Occipital lobe (tissue), 2 donors: ENCODE measurements around the gene SLIT1. TPM values are rescaled to one million over a fixed set of nuclear protein-coding genes. Genes with fewer than 3 reads are reported as not detected.

Experiments
- DNase-seq: peaks from one replicate; lab custom pipeline; 2025; lab: John Stamatoyannopoulos, UW
- total RNA-seq: library from RNA; depleted of rRNA; stranded (reverse); fragments of >200 nt; gene quantifications from one replicate; pipeline ENCODE4 v1.2.3, GENCODE V29; 2014

The SLIT1 gene
- total RNA-seq, 1 donor from 2014 or later = 42.7 TPM

DNA sequence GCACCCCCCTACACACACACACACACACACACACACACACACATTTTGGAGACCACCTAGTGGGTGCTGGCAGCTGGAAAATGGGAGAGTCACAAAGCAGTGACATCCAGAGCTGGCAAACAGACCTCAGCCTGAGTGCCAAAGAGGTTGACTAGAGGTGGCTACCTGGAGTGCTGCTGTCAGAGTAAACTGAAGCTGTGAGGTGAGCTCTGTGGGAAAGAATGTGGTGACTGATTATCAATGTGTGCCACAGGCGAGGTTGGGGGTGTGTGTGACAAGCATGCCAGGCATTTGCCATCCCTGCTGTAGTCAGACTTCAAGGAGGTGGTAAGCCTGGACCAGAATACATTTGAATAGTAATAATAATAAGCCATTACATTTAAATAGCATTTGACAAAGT is 120.6 kb downstream of the SLIT1 start:
- DNase-seq = no peak

DNA sequence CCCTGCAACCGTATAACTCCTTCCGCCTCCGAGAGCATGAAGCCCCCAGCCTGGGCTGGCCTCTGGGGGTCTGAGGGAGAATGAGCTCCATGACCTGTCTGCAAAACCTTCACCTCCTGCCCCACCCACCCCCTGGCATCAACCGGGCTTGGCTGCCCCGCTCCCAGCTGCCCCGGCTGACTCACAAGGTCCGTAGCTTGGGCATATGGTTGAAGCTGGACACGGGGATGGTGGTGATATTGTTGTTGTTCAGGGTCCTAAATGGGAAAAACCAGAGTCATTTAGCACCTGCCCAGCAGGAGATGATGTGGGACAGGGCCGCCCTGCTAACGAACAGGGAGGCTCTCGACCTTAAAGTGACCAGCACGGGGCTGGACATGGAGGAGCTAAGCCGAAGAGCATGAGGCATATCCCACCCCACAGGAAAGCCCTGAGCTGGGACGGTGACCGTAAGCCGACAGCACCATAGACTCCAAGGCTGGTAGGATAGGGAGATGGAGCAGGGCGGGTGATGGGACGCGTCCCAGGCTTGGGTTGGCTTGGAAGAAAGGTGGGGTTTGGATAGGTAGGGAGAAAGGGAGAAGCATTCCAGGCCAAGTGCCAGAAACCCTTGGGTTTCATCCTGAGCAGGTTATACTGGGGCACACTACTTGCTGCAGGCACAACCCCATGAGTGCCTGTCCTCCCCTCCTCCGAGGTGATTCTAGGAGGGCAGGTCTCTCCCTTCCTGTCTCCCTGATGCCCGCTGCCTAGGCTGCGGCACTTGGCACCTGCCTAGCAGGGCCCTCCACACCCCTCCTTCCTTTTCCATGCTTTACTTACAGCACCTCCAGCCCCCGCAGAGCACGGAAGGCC is 121.5 kb downstream of the SLIT1 start:
- DNase-seq = no peak

DNA sequence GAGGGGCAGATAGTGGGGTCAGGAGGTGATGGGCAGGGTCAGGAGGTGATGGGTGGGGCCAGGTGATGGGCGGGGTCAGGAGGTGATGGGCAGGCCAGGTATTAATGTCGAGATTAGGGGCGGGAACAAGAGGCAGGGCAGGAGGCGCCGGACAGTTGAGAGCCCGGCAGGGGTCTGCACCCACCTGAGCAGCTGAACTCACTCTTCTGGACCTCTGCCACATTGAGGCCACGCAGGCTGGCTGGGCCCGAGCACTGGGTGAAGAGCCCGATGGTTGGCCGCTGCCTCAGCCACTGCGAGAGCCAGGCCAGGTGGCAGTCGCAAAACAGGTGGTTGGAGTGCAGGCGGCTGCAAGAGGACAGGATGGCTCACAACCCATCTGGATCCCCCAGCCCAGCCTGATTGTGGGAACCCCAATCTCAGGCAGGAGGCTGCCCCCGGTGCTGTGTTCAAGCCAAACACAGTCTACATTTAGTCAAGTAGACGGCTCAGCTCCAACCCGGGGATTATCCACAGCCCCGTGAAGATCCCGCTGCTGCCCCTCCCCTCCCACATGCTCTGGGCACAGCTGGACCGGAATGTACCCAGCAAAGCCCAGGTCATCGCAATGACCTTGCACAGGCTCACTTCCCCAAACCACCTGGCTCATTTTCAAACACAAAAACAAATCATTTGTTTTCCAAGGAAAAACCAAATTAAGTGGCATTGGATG is 122.3 kb downstream of the SLIT1 start:
- no peak for DNase-seq

DNA sequence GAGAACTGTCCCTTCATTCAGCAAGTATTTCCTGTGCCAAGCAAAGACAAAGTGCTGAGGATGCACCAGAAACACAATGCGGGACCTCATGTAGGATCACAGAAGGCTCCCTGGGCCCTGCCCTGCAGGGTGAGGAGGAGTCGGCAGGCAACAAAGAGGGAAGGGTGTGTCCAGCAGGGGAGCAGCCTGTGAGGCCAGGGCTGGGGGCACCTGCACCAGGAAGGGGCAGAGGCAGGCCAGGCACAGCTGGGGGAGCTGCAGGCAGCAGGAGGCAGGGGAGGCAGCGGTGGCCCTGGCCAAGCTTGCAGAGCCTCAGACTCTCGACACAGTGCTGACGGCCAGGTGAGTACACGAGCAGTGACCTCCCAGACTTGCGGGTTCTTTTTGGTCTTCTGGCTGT is 123.3 kb downstream of the SLIT1 start:
- DNase-seq = no peak

DNA sequence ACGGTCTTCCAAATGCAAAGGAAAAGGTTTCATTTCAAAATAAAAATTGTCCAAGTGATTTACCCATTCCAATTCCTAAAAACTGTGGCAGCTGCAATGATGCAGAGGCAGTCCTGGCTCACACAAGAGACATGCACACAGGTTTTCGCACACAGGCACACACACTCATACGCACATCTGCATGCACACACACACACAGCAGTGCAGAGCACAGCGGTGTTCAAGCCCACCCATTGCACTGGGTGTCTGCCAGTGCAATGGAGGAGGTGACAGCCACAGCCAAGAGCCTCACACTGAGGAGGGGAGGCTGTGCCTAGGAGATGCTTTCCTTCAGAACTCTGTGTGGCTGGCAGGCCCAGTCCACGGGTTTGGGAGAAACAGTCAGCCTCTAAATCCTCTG is 123.7 kb downstream of the SLIT1 start:
- DNase-seq = no peak

DNA sequence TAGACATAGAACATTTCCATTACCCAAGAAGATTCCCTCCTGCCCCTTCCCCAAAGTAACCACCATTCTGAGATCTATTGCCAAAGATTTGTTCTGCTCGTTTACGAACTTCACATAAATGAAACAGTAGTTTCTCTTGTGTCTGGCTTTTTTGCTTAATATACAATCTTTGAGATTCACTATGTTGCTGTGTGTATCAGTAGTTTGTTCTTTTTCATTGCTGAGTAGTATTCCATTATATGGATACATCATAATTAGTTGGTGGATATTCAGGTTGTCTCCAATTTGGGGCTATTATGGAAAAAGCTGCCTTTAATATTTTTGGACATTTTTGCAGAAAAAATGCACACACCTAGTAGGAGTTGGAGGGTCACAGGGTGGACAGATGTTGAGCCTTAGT is 124.3 kb downstream of the SLIT1 start:
- DNase-seq = no peak

DNA sequence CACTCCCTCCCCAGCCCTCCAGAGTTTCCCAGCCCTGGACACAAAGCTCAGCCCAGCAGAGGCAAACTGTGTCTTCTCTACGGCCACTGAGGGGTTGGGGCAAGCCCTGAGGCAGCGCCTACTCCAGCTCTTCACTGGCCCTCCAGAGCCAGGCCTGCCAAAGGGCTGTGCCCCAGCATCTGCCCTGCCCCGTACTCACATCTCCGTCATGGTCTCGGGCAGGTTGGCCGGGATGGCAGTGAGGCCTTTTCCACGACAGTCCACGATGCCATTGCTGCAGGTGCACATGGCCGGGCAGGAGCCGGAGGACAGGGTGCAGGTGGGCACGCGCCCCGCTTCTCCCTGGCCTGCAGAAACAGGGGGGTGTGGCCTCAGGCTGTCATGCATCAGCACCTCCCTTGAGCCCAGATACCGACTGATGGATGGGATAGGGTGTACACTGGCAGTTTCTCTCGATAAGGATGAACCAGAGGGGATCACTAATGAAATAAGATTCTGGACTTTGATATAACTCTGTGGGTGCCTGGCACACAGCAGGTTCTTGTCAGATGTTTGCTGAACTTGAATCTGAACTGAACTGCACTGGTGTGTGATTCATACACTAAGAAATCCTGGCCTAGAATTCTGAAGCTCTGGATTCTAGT is 125.2 kb downstream of the SLIT1 start:
- DNase-seq = no peak

DNA sequence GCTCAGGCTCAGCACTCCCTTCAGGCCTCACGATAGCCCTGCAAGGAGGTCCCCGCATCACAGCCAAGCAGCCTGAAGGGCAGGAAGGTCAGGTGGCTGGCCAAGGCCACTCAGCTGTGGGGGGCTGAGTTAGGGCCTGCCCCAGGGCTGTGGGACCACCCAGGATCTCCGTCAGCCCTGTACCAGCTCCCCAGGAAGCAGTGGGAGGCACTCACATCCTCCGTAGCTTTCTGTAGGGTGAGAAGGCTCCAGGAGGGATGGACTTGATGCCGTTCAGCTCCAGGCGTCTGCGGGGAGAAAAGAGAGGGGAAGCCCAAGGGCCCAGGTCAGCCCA is 125.9 kb downstream of the SLIT1 start:
- DNase-seq = no peak

DNA sequence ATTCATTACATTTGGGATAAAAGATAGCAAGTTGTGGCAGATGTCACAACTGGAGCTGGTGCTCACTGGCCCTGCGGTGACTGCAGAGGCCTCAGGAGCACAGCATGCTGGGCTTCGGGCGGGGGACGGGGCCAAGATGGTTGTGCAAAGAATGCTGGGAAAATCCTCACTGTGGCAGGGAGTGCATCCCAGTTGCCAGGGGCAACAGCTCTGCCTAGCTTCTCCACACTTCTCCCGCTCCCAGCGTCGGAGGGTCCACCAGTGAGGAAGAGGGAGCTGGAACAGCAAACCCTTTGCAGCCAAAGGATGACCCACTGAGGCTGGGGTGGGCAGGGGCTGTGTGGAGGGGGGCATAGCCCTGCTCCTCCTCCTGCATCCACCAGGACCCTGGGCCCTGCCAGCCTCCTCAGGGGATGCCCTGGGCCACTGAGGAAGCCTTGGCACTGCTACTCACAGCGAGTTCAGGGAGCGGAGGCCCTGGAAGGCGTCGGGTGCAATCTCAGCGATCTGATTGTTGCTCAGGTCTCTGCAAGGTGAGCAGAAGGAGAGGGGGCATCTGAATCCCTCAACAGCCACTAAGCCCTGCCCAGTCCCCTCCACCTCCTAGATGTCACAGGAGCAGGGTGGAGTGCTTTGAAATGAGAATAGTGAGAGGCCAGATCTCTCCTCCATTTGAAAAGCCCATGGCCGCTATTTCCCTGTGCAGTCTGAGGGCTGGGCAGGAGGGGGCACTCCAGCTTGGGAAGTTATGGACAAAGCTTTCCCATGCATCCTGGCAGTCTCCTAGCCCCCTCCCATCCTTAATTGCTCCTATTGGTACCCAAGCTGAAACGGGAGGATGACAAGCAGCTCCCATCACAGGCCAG is 126.5 kb downstream of the SLIT1 start:
- DNase-seq = peak; percentile 46

DNA sequence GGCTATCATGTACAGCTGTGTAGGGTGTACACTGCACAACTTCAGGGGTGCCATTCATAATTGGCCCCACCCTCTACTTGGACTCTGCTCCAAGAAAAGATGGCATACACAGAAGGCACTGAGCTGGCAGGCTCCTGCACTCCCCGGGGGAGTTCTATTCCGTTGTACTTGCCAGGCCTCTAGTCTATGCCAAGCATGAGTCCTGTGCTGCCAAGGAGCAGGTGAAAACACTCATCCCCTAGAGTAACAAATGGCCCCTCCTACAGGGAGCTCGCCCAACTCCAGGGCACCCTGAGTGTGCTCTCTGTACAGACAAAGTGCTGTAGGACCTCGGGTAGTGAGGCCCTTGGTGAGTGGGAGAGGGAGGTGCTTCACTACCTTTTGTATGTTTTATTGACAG is 127.2 kb downstream of the SLIT1 start:
- DNase-seq = peak; percentile 20

DNA sequence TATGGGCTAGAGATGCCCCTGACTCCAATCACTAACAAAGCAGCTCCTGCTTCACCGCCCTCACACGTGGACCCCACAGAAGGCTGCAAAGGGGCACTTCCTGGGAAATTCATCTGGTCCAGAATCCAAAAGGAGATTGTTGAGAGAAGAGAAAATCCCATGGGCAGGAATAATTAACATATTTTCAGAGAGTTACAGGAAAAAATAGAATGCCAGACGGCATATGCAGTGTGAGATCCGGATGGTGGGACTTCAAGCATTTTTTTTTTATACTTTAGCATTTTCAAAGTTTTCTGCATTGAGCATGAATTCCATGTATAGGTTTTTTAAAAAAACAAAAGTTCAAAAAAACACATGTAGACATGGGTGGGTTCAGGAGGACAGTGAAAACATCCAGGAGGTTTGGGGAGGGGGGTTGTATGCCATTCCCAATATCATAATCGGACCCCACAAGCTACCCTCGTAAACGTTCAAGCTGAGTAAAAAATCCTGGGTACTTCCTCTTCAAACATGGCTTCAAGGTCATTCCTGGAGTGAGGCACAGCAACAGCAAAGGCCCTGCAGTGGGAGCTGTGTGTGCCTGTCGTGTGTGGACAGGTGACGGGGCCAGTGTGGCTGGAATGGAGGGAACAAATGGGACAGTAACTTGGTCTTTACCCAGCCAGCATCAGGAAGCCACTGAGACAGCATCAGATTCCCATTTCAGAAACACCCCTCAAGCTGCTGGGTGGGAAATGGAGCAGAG is 128.1 kb downstream of the SLIT1 start:
- DNase-seq = no peak

DNA sequence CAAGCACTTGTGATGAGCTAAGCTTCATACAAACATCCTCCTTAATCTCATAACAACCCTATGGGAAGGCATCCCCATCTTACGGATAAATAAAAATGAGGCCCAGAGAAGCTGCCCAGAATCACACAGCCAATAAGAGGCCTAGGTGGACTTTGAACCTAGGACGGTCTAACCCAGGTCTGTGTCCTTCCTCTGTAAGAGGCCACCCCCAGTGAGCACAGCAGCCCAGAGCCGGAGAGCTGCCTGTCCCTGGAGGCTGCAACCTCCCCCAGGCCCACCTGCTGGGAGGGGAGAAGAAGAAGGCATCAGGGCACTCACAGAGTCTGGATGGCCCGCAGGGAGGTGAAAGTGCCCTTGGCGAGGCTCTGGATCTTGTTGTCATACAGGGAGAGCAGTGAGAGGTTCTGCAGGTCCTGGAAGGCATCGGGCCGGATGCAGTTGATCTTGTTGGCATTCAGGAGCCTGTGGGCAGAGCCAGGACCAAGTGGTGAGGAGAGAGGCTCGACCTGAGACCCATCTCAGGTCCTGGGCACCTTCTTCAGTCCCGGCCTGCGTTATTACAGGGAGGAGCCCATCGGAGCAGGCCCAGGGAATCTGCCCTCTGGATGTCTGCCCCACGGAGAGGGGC is 129.6 kb downstream of the SLIT1 start:
- no peak for DNase-seq

DNA sequence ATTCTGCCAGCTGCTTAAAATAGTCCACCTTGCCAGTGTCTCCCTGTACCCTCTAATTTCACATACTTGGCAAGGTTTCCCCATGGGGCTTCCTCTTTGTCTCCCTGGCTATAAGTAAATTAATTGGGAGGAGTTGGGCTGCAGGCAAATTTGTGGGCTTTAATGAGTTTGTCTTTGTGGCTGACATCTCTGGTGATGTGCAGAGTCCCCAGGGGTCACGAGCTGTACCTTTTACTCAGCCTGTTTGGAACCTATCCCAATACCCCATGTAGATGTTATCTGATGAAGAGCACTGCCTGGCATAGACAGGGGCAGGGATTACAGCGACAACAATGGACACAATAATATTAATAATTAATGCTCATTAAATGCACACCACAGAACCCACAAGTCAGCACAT is 132.5 kb downstream of the SLIT1 start:
- no peak for DNase-seq

DNA sequence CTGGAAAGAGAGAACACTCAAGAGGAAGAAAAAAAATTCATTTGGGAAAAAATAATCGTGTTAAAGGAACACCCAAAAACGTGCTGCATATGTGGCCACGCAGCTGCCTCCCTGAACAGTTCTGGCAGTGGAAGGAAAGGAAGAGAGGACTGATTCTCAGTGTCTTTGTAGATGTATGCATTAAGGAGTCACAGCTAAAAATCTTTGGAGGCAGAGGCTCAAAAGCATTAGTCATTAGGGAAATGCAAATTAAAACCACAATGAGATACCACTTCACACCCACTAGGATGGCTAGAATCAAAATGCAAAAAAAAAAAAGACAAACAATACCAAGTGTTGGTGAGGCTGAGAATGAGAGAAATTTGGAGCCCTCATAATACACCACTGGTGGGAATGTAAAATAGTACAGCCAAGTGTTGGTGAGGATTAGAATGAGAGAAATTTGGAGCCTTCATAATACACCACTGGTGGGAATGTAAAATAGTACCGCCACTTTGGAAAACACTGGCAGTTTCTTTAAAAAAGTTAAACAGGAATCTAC is 134.7 kb downstream of the SLIT1 start:
- no peak for DNase-seq

DNA sequence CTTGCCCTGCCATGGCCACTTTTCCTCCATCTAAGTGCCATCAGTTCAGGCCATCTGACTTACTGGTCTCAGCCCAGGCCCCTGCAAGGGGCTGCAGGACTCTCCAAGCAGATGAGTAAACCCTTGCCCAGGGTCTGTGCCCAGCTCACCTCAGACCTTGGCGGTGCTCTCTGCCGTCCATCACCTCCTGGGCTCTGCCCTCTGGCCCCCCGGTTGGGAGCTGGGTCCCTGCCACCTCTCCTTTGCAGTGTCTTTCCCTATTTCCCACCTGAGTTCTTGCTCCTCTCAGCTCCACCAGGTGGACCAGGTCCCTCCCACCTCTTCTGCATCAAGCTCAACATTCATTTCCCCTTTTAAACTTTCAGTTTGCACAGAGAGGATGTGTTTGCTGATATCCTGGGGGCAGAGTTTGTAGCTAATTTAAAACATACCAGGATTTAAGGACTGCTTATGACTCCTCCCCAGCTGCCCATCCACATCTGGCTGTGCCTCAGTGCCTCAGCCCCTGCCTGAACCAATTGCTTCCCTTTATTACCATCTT is 135.5 kb downstream of the SLIT1 start:
- DNase-seq = no peak

DNA sequence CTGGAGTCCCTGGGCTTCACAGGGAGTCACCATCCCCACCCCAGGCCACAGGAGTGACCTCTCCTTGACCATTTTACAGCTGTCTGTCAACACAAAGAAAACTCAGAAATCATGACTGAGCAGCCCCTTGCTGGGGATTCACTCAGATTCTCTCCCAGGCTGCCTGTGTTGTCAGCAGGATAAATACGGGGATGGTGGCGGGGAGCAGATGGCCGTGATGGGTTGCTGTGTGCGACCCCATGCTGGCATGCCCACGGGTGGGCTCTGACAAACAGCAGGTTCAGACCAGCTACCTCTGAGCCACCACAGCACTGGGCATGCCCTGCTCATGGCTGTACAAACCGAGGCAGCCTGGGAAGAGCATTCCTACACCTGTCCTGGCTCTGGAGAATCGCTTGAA is 136.1 kb downstream of the SLIT1 start:
- no peak for DNase-seq

DNA sequence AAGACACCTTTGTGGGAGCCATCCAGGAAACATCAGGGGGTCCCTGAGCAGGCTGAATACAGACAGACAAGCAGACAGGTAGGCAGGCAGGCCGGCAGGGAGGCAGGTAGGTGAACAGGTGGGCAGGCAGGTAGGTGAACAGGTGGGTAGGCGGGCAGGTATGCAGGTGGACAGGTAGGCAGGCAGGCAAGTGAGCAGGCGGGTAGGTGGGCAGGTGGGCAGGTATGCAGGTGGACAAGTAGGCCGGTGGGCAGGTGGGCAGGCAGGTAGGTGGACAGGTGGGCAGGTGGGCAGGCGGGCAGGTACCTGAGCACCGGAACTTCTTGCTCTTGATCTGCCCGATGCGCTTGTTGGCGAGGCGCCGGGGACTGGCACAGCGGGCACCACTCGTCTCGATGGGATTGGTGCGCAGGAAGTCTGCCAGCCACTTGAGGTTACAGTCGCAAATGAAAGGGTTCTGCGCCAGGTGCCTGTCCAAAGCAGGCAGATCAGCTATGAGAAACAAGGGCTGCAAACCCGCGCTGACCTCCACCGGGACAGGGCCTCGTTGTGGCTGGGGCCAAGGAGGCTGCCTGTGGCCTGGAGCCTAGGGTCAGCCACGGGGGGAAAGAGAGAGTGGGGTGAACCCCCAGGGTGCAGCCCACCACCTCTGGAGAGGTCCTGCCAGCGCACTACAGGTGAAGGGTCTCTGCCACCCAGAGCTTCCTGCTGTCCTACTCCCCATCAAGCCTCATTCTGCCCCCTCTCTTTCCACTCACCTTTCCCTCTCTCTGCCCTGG is 136.9 kb downstream of the SLIT1 start:
- no peak for DNase-seq

DNA sequence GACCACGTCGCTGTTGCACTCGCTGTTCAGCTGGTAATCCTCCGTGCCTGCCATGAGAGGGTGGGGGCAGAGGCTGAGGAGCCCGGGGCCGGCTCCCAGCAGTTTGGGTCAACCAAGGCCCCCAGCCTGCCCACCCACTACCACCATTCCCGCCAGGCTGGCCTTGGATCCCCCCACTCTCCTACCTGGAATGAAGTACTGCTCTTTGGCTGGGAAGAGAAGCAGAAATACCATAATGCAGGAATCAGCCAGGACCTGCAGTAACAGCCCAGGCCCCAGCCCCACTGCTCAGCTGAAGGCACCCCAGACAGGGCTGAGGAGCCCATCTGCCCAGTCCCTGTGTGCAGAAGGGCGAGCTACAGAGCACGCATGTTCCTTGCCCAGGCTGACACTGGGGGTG is 138.0 kb downstream of the SLIT1 start:
- no peak for DNase-seq

DNA sequence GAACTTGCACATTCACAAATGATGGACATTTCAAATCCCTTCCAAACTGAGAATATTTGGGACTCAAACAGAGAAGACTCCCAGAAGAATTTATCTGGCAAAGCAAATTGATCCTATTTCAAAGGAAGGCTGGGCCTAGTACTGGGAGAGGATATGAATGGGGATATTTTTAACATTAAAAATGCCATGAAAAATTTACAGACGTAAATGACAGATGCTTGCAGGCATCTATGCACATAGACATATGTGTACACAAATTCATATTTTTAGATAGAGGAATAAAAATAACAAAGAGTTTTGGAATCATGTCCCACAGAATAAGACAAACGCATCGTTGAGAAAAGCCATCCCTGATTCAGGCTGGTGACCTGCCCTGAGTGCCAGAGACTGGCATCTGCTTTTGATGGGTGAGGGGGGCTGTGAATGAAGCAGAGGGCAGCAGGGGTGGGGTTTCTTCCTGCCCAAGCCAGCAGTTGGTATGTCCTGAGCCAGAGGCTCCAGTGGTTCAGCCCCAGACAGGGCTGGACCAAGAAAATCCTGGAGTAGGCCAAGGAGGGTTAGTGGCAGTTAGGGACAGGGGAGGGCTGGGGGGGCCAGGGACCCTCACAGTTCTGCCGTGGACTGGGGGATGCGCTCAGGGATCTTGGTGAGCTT is 138.5 kb downstream of the SLIT1 start:
- no peak for DNase-seq
